ENCODE results near the gene MGAT3. TPM values are rescaled to one million over a fixed set of nuclear protein-coding genes. Genes with fewer than 3 reads are reported as not detected.

Gene MGAT3
- total and polyA plus RNA-seq, 12 donors: 0.42 to 6.9 (median 1.7) TPM

GRCh38 chr22:39476664-39477063, 19.9 kb downstream of the MGAT3 start:
- no peaks in the 10 kb centered on the region for H3K36me3 ChIP-seq (replicated peaks in 1 of 2)
- no peak overlapping the region for H3K27ac ChIP-seq
- no peak overlapping the region for H3K4me3 ChIP-seq
- WGBS, 4 donors: 85 to 89% (median 87%) methylated on average over 10 to 13 of the region's 13 CpGs
- no peaks in the 10 kb centered on the region for H3K27me3 ChIP-seq
- TF ChIP-seq, protein P1, sequence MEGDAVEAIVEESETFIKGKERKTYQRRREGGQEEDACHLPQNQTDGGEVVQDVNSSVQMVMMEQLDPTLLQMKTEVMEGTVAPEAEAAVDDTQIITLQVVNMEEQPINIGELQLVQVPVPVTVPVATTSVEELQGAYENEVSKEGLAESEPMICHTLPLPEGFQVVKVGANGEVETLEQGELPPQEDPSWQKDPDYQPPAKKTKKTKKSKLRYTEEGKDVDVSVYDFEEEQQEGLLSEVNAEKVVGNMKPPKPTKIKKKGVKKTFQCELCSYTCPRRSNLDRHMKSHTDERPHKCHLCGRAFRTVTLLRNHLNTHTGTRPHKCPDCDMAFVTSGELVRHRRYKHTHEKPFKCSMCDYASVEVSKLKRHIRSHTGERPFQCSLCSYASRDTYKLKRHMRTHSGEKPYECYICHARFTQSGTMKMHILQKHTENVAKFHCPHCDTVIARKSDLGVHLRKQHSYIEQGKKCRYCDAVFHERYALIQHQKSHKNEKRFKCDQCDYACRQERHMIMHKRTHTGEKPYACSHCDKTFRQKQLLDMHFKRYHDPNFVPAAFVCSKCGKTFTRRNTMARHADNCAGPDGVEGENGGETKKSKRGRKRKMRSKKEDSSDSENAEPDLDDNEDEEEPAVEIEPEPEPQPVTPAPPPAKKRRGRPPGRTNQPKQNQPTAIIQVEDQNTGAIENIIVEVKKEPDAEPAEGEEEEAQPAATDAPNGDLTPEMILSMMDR (IDR thresholded peaks at IDR 0.05): no peak
- no peak for TF ChIP-seq POLR2A (IDR thresholded peaks at IDR 0.05)
- no peak for DNase-seq
- intact Hi-C loops (cut with DNase I): loop anchor here in 1 of 2 donors (10.0 kb wide), 1 partner anchor 538 kb away; no protein-coding TSS in a partner anchor
- no peaks in the 10 kb centered on the region for H3K9me3 ChIP-seq (replicated peaks in 1 of 3)
- H3K4me1 ChIP-seq (replicated peaks in 1 of 2): peaks cover 5 to 10% of the 10 kb centered on the region in 2 donors

DNA sequence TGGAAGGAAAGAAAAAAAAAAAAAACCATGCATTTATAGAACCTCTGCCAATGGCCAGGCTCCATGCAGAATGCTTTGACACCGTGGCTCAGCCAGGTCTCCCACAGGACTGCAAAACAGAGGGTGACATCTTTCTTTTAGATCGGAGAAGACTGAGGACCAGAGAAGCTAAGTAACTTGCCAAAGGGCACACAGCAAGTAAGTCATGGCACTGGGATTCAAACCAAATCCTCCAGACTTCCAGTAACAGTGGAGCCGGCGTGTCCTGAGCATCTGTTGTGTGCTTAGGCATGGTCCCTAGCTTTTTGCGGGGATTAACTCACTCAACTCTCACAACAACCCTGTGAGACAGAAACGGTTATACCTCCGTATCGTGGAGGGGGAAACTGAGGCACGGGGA, 20.7 kb downstream of the MGAT3 start:
- H3K27ac ChIP-seq: no peak overlapping the region
- no peaks in the 10 kb centered on the region for H3K9me3 ChIP-seq (replicated peaks in 1 of 3)
- no peaks in the 10 kb centered on the region for H3K27me3 ChIP-seq
- no peak for DNase-seq
- peaks cover 1 to 5% of the 10 kb centered on the region in 2 donors for H3K4me1 ChIP-seq (replicated peaks in 1 of 2)
- no peak overlapping the region for H3K4me3 ChIP-seq
- 67 to 91% (median 88%) methylated on average over 7 to 9 of the region's 9 CpGs for WGBS, 4 donors
- no peaks in the 10 kb centered on the region for H3K36me3 ChIP-seq (replicated peaks in 1 of 2)
- intact Hi-C loops (cut with DNase I): loop anchor here in 1 of 2 donors (10.0 kb wide), 1 partner anchor 537 kb away; no protein-coding TSS in a partner anchor
- TF ChIP-seq, protein P1 (IDR thresholded peaks at IDR 0.05): no peak
- TF ChIP-seq POLR2A (IDR thresholded peaks at IDR 0.05): no peak

DNA sequence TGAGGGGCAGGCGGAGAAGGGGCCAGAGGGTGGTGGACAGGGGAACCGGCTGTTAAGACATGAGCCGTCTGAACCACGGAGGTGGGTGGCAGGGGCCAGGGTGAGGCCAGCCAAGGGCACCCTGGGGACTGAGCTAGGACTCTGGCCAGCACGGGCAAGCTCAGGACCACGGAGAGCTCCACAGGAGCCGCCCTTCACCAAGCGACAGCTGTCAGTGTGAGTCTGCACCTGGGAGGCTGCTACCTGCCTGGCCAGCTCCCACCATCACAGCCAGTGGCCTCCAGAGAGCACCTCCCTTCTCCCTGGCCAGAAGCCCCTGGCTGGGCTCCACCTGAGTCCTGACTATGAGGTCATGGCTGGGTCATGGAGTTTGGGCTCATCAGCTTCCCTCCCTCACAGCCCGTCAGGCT, 21.6 kb downstream of the MGAT3 start:
- Histone ChIP-seq H3K27ac (no peak overlapping the region), H3K27me3 (no peaks in the 10 kb centered on the region), H3K9me3 (replicated peaks in 1 of 3) (no peaks in the 10 kb centered on the region), H3K4me3 (no peak overlapping the region), H3K36me3 (replicated peaks in 1 of 2) (no peaks in the 10 kb centered on the region), H3K4me1 (replicated peaks in 1 of 2) (peaks cover 0 to 5% of the 10 kb centered on the region in 2 donors)
- peak in 1 of 7 donors; percentile 42 for DNase-seq
- WGBS, 4 donors: 48 to 57% (median 50%) methylated on average over 7 to 9 of the region's 9 CpGs
- TF ChIP-seq, protein P1 (IDR thresholded peaks at IDR 0.05): no peak
- no peak for TF ChIP-seq POLR2A (IDR thresholded peaks at IDR 0.05)
- intact Hi-C loops (cut with DNase I): loop anchor here in 1 of 2 donors (10.0 kb wide), 1 partner anchor 536 kb away; no protein-coding TSS in a partner anchor

DNA sequence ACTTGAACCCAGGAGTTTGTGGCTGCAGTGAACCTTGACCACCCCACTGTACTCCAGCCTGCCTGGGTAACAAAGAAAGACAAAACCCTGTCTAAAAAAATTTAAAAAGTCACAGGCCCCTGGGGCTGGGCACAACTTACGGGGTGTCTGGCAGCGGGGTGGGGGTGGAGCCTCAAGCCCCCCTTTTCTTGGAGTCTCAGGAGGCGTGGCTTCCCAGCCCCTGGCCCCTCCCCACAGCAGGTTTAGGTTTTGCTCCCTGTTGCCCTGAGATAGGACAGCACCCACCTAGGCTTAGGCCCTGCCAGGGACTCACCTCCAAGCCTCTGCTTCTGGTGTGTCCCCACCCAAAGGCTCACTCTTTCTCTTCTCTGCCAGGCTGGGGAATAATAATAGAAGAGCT, 22.4 kb downstream of the MGAT3 start:
- Histone ChIP-seq H3K27ac (no peak overlapping the region), H3K27me3 (no peaks in the 10 kb centered on the region), H3K36me3 (replicated peaks in 1 of 2) (no peaks in the 10 kb centered on the region), H3K4me3 (no peak overlapping the region), H3K9me3 (replicated peaks in 1 of 3) (no peaks in the 10 kb centered on the region), H3K4me1 (replicated peaks in 1 of 2) (peaks cover 0 to 5% of the 10 kb centered on the region in 2 donors)
- intact Hi-C loops (cut with DNase I): loop anchor here in 1 of 2 donors (10.0 kb wide), 1 partner anchor 536 kb away; no protein-coding TSS in a partner anchor
- TF ChIP-seq, protein P1 (IDR thresholded peaks at IDR 0.05): no peak
- TF ChIP-seq POLR2A (IDR thresholded peaks at IDR 0.05): no peak
- no peak for DNase-seq
- 70 to 80% (median 76%) methylated on average over 3 of the region's 3 CpGs for WGBS, 4 donors

Measured in adrenal gland (tissue), 12 donors.